ENCODE data around the gene RRP36.

The RRP36 gene

DNA sequence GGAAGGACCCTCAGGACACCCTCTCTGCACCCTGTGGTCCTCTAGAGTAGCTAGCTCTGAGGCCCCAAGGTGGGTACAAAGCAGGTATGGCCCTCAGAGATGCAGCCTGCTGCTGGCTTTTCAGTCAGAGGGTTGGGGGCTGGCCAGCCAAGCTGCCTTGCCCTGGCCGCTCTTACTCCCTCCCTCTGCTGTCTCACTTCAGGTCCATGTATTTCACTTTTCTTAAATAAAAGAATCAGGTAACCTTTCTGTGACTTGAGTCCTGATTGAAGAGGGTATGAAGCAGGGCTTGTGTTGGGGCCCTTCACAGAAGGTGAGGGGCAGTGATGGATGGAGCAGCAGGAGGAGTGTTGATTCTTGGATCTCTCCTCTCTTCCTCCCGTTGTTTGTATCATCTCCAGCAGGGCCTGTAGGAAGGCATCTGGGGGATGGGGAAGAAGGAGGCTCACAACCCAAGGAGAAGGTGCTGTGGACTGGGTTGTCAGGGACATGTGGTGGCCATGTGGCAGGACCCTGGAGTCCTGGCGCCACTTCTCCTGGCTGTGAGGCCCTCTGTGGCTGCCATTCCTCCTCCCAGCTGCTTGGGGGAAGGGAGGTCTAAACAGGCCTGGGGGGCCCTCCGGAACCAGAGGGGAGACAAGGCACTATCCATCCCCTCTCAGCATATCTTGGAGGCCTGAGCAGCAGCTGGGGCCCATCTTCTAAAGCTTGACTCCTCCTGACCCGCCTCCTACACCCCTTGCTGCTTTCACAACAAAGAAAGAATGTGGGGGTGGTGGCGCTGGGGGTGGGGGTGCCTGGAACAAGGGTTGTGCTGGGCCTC, 53.6 kb downstream of the RRP36 start:
- no peak for DNase-seq

DNA sequence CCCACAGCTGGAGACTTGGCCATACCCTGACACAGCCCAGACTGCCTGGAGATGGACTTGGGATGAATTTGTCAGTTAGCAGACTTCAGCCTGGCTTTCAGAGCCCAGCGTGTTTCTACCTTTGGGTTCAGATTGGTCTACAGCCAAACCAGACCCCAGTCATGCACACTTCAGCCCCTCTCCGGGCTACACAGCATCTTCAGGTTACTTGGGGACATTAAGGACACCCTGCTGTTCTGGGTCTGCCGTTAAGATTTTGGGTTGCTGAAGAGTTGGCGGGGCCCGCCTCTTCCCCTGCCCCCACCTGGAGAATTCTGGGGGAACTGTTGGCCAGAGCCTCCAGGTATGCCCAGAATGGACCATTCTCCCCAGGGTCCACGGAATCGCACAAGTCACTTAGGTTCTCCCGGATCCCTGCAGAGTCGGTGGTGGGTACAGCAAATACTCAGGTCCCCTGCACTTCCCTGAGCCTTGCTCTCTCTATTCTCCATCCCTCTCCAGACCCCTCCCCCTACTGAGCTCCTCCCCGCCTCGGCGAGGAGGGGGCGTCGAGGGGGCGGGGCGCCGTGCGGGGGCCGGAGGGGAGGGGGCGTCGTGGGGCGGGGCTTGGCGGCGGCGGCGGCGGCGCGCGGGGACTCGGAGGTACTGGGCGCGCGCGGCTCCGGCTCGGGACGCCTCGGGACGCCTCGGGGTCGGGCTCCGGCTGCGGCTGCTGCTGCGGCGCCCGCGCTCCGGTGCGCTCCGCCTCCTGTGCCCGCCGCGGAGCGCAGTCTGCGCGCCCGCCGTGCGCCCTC, 54.4 kb downstream of the RRP36 start, which contains the start of gene PTK7:
TSS of gene PTK7 (plus strand) at position 645 of the 794 bp plus-strand sequence. CDS start 175 bp downstream, outside the sequence.
- DNase-seq: peak; percentile 68 to 71

DNA sequence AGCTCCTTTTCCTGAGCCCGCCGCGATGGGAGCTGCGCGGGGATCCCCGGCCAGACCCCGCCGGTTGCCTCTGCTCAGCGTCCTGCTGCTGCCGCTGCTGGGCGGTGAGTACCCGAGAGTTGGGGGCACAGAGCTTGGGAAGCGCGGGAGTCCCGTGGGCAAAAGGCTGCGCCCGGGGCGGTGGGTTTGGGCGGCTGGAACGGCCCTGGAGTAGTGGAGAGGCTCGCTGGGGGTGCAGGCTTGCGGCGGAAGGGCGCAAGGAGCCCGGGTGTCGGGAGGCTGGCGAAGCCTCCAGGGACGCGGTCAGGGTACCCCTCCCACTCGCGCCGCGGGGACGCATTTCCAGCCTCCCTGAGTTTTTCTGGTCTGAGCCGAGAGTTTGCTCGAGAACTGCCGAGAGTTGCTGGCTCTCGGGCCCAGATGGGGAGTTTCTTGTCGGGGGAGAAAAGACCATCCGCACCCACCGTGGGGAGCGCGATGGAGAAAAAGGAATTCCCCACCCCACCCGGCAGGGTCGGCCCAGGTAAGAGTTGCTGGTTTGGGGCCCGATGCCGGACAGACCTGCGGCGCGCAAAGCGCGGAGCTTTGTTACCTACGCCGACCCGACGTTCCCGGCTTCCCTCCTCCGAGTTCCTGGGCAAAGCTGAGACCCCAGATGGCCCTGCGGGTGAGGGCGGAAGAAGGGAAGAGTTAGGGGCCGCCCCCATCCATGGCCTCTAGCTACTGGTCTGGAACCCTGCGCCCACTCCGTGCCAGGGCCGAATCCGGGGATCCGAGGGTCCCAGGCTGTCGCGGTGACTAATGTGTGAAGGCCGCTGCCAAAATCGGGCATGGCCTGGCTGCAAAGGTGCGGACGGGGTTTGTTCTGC, 55.3 kb downstream of the RRP36 start:
- peak in 1 of 2 experiments; percentile 35 for DNase-seq

DNA sequence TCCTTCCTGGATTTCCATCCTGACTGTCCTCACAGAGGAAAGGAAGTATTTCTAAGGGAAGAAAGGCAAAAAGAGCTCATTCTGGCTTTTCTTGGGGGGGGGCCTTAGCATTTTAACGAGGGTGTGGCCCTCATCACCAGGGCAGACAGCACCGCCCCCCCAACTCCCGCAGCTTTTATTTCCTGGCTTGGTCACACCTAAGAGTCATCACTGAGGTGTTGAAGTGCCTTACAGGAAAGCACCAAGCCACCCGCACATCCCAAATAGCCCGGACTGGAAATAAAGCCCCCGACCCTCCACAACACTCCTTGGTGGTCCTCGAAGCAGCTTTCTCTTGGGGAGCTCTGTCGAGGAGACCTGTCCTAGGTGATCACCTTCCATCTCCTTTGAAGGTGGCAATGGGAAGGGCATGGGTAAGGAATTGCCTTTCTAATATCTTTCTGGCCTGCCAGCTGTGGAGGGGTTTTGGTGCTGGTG, 55.9 kb downstream of the RRP36 start:
- no peak for DNase-seq

DNA sequence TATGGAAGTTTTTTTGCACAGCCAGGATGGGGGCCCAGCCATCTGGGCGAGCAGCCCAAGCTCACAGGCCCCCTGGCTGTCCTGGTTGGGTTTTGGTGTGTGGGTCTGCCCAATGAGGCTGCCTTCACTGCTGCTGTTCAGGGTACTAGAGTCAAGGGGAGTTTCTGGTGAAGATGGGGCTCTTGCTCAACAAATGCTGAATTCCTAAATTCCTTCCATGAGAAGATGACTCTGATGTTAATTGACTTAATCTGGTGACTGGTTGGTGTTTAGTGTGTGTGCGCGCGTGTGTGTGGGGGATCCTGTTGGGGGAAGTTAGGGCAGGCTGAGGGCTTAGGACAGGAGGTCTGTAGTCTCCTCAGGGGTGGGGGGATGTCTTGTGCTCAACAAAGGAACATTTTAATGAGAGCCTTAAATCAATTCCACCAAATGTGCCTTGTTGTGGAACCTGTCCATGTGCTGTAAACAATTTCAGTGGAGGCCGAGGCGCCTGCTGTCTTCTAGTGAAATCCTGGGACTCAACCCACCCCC, 56.6 kb downstream of the RRP36 start:
- no peak for DNase-seq

DNA sequence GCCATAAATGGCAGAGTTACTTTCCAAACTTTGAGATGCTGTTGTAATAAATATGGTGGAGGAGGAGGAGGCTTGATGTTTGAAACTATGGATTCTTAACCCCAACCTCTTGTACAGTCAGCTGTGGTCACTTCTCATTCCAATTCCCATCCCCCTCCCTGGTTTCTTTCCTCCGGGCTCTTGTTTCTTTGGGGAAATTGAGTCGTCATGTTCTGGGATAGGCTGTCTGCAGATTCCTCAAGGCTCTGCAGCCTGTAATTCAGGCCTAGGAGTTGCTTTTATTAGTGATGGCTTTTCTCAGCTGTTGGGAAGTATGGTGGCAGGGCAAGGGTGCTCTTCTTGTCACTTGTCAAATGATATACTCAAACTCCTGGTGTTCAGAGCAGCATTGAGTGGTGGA, 57.3 kb downstream of the RRP36 start:
- DNase-seq: no peak
